Subcutaneous abdominal adipose tissue (tissue), 5 donors: ENCODE data around the gene ERN1.

Experiments used
- H3K27ac ChIP-seq: one replicate; pipeline ENCODE4 v1.7.0; 2013; ENCODE audit warnings: low read depth, mild to moderate bottlenecking, inconsistent platforms, low read length, moderate library complexity
- H3K27me3 ChIP-seq, 5 donors: one replicate each; pipeline ENCODE4 v1.7.0; 2013; ENCODE audit warnings: low read length in 5 of 5, inconsistent platforms in 1 of 5; ENCODE audit not compliant: control insufficient read depth in 5 of 5, insufficient read depth in 4 of 5
- H3K36me3 ChIP-seq, 5 donors: one replicate each; pipeline ENCODE4 v1.7.0; 2013; ENCODE audit warnings: low read length in 5 of 5; ENCODE audit not compliant: control insufficient read depth in 5 of 5, insufficient read depth in 5 of 5
- H3K4me1 ChIP-seq, 5 donors: one replicate each; pipeline ENCODE4 v1.7.0; 2013; ENCODE audit warnings: low read length in 5 of 5, mild to moderate bottlenecking in 3 of 5, moderate library complexity in 1 of 5; ENCODE audit not compliant: control insufficient read depth in 5 of 5, insufficient read depth in 5 of 5
- H3K4me3 ChIP-seq, 5 donors: one replicate each; pipeline ENCODE4 v1.7.0; 2013; ENCODE audit warnings: low read length in 5 of 5, low read depth in 1 of 5
- H3K9ac ChIP-seq, 5 donors: one replicate each; pipeline ENCODE4 v1.7.0; 2013; ENCODE audit warnings: low read length in 5 of 5, mild to moderate bottlenecking in 4 of 5, moderate library complexity in 3 of 5
- H3K9me3 ChIP-seq, 5 donors: one replicate each; pipeline ENCODE4 v1.7.0; 2013; ENCODE audit warnings: low read length in 5 of 5; ENCODE audit not compliant: control insufficient read depth in 5 of 5
- donor health status: healthy.
- donor health status: healthy.
- donor health status: healthy.
- donor health status: healthy.
- donor health status: healthy.

The ERN1 gene

DNA sequence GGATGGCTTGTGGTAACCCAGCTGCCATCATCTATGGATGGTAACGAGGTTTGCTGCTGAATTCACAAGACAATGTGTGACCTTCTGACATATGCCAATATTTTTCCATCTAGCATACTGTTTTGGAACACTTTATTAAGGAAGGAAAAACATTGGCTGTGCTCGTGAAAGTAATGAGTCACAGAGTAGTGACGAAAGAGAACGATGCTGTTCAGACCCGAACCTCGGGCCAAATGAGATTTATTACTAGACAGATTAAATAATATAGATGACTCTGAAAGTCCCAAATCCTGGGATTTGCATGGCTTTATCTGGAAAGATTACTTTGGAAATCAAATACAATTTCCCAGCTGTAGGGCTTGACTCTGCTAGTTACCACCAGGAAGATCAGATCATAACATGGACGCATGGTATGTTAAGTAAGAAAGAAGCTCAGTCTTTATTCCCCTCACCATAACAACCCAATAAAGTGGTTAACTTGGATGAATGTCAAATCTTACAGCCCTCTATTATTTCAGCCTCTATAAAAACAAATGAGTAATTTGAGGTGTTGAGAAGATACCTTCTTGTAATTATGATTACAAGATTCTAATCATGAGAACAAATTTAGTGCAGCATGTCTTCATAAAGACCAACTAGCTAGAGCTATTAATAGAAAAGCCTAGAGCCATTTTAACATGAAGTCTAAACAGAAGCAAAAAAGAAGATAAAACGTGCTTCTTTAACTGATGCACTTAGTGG is 32.6 kb downstream of the ERN1 start:
- H3K9me3 ChIP-seq: no peaks in the 10 kb centered on the region
- H3K27me3 ChIP-seq: no peaks in the 10 kb centered on the region
- no peak overlapping the region for H3K9ac ChIP-seq
- H3K36me3 ChIP-seq: peaks cover 0 to 21% (median 7%) of the 10 kb centered on the region in 5 donors
- H3K4me1 ChIP-seq: no peaks in the 10 kb centered on the region
- H3K27ac ChIP-seq: no peak overlapping the region
- H3K4me3 ChIP-seq: no peak overlapping the region

GRCh38 chr17:64096037-64096436 is 33.9 kb downstream of the ERN1 start:
- Histone ChIP-seq H3K9ac (no peak overlapping the region), H3K27ac (no peak overlapping the region), H3K27me3 (no peaks in the 10 kb centered on the region), H3K36me3 (peaks cover 0 to 21% (median 7%) of the 10 kb centered on the region in 5 donors), H3K4me3 (no peak overlapping the region), H3K4me1 (no peaks in the 10 kb centered on the region), H3K9me3 (no peaks in the 10 kb centered on the region)

GRCh38 chr17:64095144-64095882 is 34.6 kb downstream of the ERN1 start:
- peaks cover 0 to 21% (median 7%) of the 10 kb centered on the region in 5 donors for H3K36me3 ChIP-seq
- no peaks in the 10 kb centered on the region for H3K27me3 ChIP-seq
- H3K4me3 ChIP-seq: no peak overlapping the region
- H3K4me1 ChIP-seq: no peaks in the 10 kb centered on the region
- no peak overlapping the region for H3K27ac ChIP-seq
- H3K9ac ChIP-seq: no peak overlapping the region
- no peaks in the 10 kb centered on the region for H3K9me3 ChIP-seq

GRCh38 chr17:64094412-64094811 is 35.5 kb downstream of the ERN1 start:
- Histone ChIP-seq H3K9me3 (no peaks in the 10 kb centered on the region), H3K27me3 (no peaks in the 10 kb centered on the region), H3K9ac (no peak overlapping the region), H3K36me3 (peaks cover 0 to 21% (median 7%) of the 10 kb centered on the region in 5 donors), H3K4me3 (no peak overlapping the region), H3K27ac (no peak overlapping the region), H3K4me1 (no peaks in the 10 kb centered on the region)

DNA sequence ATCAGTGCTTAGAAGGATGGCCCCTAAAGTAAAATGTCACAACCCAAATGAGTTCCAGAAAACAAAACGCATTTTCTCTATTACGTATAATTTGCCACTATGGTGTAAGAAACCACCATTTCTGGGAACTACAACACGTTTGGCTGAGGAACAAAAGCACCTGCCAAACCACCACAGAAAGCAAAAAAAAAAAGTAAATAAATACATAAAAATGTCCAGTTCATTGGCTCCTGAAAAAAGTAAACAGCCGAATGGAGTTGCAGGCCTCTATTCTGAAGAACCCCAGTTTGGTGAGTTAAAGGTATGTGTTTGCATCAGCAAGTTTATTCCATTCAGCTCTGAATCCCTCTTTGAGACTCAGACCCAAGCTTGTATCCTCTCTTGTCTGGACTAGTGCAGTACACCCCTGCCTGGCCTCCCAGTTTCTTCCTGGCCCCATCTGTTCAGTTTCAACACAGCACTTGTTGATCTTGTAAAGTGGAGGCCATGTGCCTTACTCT is 36.9 kb downstream of the ERN1 start:
- Histone ChIP-seq H3K27ac (no peak overlapping the region), H3K9ac (no peak overlapping the region)

GRCh38 chr17:64092113-64092512 is 37.8 kb downstream of the ERN1 start:
- no peak overlapping the region for H3K4me3 ChIP-seq
- no peaks in the 10 kb centered on the region for H3K9me3 ChIP-seq
- peaks cover 0 to 21% (median 6%) of the 10 kb centered on the region in 5 donors for H3K36me3 ChIP-seq
- no peaks in the 10 kb centered on the region for H3K27me3 ChIP-seq
- no peak overlapping the region for H3K9ac ChIP-seq
- H3K27ac ChIP-seq: no peak overlapping the region
- no peaks in the 10 kb centered on the region for H3K4me1 ChIP-seq

More for the DNA sequence above, 36.9 kb downstream of the ERN1 start:
- no peaks in the 10 kb centered on the region for H3K27me3 ChIP-seq
- H3K4me1 ChIP-seq: no peaks in the 10 kb centered on the region
- no peaks in the 10 kb centered on the region for H3K9me3 ChIP-seq
- peaks cover 0 to 21% (median 7%) of the 10 kb centered on the region in 5 donors for H3K36me3 ChIP-seq
- no peak overlapping the region for H3K4me3 ChIP-seq

DNA sequence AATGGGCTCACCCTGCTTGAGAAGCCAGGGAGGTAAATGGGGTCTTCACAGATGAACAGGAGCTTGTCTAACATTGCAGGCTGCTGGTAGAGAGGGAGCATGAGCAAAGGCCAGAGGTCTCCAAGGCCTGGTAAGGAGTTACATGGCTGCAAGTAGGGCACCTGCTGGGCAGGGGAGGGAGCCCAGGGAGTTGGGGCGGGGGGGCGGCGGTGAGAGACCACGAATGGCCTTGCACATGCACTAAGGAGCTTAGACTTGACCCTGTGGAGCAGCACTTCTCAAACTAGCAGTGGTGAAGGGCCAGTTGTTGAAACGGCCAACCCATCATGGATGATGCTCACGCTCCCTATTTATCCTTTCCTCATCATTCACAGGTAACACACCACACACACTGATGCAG is 38.4 kb downstream of the ERN1 start:
- Histone ChIP-seq H3K9ac (no peak overlapping the region), H3K36me3 (peaks cover 0 to 17% (median 2%) of the 10 kb centered on the region in 5 donors), H3K27me3 (no peaks in the 10 kb centered on the region), H3K4me3 (no peak overlapping the region), H3K4me1 (no peaks in the 10 kb centered on the region), H3K9me3 (no peaks in the 10 kb centered on the region), H3K27ac (no peak overlapping the region)

GRCh38 chr17:64091116-64091515 is 38.8 kb downstream of the ERN1 start:
- peaks cover 0 to 15% (median 2%) of the 10 kb centered on the region in 5 donors for H3K36me3 ChIP-seq
- H3K27ac ChIP-seq: no peak overlapping the region
- H3K9ac ChIP-seq: no peak overlapping the region
- no peaks in the 10 kb centered on the region for H3K4me1 ChIP-seq
- no peak overlapping the region for H3K4me3 ChIP-seq
- no peaks in the 10 kb centered on the region for H3K27me3 ChIP-seq
- no peaks in the 10 kb centered on the region for H3K9me3 ChIP-seq

GRCh38 chr17:64090144-64090543 is 39.8 kb downstream of the ERN1 start:
- peaks cover 0 to 8% (median 5%) of the 10 kb centered on the region in 5 donors for H3K4me1 ChIP-seq
- H3K9me3 ChIP-seq: no peaks in the 10 kb centered on the region
- H3K9ac ChIP-seq: no peak overlapping the region
- H3K27ac ChIP-seq: no peak overlapping the region
- H3K4me3 ChIP-seq: no peak overlapping the region
- H3K27me3 ChIP-seq: no peaks in the 10 kb centered on the region
- peaks cover 0 to 9% (median 0%) of the 10 kb centered on the region in 5 donors for H3K36me3 ChIP-seq
